ENCODE results near the gene LITAFD. TPM values are rescaled to one million over a fixed set of nuclear protein-coding genes. Genes with fewer than 3 reads are reported as not detected.
A peak's percentile ranks its signal among the peaks of the same experiment; 100 is the strongest.

Gene LITAFD
- total and polyA plus RNA-seq, 9 of the 15 experiments (the other 6 are each of a cell fraction or from before 2014, with no cell fraction given) = not detected

DNA sequence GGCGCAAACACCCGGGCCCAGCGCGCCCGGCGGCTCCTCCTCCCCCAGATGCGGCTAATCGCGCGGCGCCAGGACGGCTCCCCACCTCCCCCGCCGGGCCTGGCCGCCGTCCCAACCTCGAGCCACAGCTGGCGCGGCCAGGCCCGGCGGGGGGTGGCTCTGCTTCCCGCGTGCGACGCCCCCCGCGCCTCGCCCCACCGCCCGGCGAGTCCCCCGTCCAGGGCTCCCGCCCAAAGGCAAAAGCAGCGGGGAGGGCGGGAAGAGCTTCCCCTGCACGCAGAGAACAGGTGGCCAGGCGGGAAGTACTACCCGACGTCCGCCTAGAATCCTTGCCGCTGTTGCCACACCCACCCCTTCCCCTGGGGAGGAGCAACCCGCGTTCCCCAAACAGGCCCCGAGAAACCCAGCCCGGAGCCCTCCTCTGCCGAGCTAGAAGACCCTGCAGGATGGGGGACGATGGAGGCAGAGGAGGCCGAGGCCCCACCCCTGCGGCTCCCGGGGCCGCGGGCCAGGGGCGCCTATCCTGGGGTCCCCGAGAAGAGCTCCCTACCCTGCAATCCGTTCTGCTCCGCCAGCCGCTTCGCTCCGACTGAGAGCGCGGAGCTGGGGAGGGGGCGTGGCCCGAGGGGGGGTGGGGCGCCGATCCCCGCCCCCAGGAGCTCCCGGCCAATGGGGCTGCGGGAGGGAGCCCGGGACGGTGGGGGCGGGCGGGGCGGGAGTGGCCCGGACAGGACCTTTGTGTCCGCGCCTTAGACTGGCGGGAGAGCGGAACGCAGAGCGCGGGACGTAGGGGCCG lies 13.5 kb upstream of the LITAFD start, which contains the start of gene CARHSP1 (continued):
- TF ChIP-seq, protein P1, sequence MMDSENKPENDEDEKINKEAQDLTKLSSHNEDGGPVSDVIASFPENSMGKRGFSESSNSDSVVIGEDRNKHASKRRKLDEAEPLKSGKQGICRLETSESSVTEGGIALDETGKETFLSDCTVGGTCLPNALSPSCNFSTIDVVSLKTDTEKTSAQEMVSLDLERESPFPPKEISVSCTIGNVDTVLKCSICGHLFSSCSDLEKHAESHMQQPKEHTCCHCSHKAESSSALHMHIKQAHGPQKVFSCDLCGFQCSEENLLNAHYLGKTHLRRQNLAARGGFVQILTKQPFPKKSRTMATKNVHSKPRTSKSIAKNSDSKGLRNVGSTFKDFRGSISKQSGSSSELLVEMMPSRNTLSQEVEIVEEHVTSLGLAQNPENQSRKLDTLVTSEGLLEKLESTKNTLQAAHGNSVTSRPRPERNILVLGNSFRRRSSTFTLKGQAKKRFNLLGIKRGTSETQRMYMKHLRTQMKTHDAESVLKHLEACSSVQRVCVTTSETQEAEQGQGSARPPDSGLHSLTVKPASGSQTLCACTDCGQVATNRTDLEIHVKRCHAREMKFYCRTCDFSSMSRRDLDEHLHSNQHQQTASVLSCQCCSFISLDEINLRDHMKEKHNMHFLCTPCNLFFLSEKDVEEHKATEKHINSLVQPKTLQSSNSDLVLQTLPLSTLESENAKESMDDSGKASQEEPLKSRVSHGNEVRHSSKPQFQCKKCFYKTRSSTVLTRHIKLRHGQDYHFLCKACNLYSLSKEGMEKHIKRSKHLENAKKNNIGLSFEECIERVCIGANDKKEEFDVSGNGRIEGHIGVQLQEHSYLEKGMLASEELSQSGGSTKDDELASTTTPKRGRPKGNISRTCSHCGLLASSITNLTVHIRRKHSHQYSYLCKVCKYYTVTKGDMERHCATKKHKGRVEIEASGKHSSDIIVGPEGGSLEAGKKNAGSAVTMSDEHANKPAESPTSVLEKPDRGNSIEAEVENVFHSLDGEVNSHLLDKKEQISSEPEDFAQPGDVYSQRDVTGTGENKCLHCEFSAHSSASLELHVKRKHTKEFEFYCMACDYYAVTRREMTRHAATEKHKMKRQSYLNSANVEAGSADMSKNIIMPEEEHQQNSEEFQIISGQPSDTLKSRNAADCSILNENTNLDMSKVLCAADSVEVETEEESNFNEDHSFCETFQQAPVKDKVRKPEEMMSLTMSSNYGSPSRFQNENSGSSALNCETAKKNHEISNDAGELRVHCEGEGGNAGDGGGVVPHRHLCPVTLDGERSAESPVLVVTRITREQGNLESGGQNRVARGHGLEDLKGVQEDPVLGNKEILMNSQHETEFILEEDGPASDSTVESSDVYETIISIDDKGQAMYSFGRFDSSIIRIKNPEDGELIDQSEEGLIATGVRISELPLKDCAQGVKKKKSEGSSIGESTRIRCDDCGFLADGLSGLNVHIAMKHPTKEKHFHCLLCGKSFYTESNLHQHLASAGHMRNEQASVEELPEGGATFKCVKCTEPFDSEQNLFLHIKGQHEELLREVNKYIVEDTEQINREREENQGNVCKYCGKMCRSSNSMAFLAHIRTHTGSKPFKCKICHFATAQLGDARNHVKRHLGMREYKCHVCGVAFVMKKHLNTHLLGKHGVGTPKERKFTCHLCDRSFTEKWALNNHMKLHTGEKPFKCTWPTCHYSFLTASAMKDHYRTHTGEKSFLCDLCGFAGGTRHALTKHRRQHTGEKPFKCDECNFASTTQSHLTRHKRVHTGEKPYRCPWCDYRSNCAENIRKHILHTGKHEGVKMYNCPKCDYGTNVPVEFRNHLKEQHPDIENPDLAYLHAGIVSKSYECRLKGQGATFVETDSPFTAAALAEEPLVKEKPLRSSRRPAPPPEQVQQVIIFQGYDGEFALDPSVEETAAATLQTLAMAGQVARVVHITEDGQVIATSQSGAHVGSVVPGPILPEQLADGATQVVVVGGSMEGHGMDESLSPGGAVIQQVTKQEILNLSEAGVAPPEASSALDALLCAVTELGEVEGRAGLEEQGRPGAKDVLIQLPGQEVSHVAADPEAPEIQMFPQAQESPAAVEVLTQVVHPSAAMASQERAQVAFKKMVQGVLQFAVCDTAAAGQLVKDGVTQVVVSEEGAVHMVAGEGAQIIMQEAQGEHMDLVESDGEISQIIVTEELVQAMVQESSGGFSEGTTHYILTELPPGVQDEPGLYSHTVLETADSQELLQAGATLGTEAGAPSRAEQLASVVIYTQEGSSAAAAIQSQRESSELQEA (IDR thresholded peaks at IDR 0.05; ENCODE audit: low read depth) = no peak
- TF ChIP-seq ATF7 (IDR thresholded peaks at IDR 0.05) = 0 out of 2 replicates have a peak, but pooled peaks have one; percentile 37
- peak; percentile 89 for TF ChIP-seq ZNF766 (CRISPR knock-in tag; conservative IDR thresholded peaks at IDR 0.05)
- peak; percentile 45 for TF ChIP-seq HNRNPLL (IDR thresholded peaks at IDR 0.05; ENCODE audit: low read depth, low read length, poor library complexity, severe bottlenecking)
- peak; percentile 52; the same call in 1 of the 2 replicates for TF ChIP-seq E2F3 (CRISPR knock-in tag; IDR thresholded peaks at IDR 0.05)
- TF ChIP-seq ZNF76 (CRISPR knock-in tag; IDR thresholded peaks at IDR 0.05; ENCODE audit: borderline replicate concordance) = no peak
- TF ChIP-seq CREB1 (IDR thresholded peaks at IDR 0.05) = no peak
- TF ChIP-seq CREB1 (CRISPR knock-in tag; IDR thresholded peaks at IDR 0.05) = no peak
- TF ChIP-seq, protein P2, sequence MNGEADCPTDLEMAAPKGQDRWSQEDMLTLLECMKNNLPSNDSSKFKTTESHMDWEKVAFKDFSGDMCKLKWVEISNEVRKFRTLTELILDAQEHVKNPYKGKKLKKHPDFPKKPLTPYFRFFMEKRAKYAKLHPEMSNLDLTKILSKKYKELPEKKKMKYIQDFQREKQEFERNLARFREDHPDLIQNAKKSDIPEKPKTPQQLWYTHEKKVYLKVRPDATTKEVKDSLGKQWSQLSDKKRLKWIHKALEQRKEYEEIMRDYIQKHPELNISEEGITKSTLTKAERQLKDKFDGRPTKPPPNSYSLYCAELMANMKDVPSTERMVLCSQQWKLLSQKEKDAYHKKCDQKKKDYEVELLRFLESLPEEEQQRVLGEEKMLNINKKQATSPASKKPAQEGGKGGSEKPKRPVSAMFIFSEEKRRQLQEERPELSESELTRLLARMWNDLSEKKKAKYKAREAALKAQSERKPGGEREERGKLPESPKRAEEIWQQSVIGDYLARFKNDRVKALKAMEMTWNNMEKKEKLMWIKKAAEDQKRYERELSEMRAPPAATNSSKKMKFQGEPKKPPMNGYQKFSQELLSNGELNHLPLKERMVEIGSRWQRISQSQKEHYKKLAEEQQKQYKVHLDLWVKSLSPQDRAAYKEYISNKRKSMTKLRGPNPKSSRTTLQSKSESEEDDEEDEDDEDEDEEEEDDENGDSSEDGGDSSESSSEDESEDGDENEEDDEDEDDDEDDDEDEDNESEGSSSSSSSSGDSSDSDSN (IDR thresholded peaks at IDR 0.05; ENCODE audit: borderline replicate concordance in 1 of 2, low read depth in 2 of 2, low read length in 2 of 2) = peak in 1 of 2 experiments; percentile 22; a peak in 1 of 4 replicates
- TF ChIP-seq, protein P3, sequence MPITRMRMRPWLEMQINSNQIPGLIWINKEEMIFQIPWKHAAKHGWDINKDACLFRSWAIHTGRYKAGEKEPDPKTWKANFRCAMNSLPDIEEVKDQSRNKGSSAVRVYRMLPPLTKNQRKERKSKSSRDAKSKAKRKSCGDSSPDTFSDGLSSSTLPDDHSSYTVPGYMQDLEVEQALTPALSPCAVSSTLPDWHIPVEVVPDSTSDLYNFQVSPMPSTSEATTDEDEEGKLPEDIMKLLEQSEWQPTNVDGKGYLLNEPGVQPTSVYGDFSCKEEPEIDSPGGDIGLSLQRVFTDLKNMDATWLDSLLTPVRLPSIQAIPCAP (CRISPR knock-in tag; IDR thresholded peaks at IDR 0.05; ENCODE audit: borderline replicate concordance) = 0 out of 2 replicates have a peak, but pooled peaks have one; percentile 37
- no peak for TF ChIP-seq JUN (IDR thresholded peaks at IDR 0.05; ENCODE audit: borderline replicate concordance, low read depth, low read length)
- TF ChIP-seq JUN (CRISPR knock-in tag; IDR thresholded peaks at IDR 0.05; ENCODE audit: borderline replicate concordance) = no peak
- TF ChIP-seq ESRRB (CRISPR knock-in tag; IDR thresholded peaks at IDR 0.05; ENCODE audit: borderline replicate concordance) = no peak
- TF ChIP-seq, protein P4, sequence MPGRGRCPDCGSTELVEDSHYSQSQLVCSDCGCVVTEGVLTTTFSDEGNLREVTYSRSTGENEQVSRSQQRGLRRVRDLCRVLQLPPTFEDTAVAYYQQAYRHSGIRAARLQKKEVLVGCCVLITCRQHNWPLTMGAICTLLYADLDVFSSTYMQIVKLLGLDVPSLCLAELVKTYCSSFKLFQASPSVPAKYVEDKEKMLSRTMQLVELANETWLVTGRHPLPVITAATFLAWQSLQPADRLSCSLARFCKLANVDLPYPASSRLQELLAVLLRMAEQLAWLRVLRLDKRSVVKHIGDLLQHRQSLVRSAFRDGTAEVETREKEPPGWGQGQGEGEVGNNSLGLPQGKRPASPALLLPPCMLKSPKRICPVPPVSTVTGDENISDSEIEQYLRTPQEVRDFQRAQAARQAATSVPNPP (IDR thresholded peaks at IDR 0.05; ENCODE audit: borderline replicate concordance, insufficient read depth, insufficient read length) = no peak
